Common myeloid progenitor, CD34-positive (primary cell): Measurements from ENCODE around the gene ASF1B.

Experiments used
- CTCF ChIA-PET: fragments of 350-600 bp; sonication (Branson Sonifier 250); formaldehyde crosslinking; loops from one replicate; lab custom pipeline; 2021; ENCODE audit warnings: antibody characterized with exemption; lab: Charles Lee
- POLR2A ChIA-PET: fragments of 350-600 bp; sonication (Branson Sonifier 250); formaldehyde crosslinking; loops from one replicate; lab custom pipeline; 2021; ENCODE audit warnings: antibody characterized with exemption; lab: Charles Lee
- DNase-seq, 3 donors: peaks; one replicate each; pipeline versions ENCODE4 v3.0.0 to v3.0.0-alpha.2; 2013
- H3K27ac ChIP-seq, 2 experiments: 1 replicate in 1 of 2; 2 replicates in 1 of 2; pipeline ENCODE4 v1.7.0; 2013; ENCODE audit warnings: inconsistent platforms in 2 of 2, low read length in 2 of 2, mild to moderate bottlenecking in 2 of 2, low read depth in 1 of 2, moderate library complexity in 1 of 2; ENCODE audit not compliant: severe bottlenecking in 2 of 2, insufficient read depth in 1 of 2, poor library complexity in 1 of 2
- H3K27me3 ChIP-seq, 5 experiments: replicated peaks in 2 of 5; 1 replicate in 3 of 5; 2 replicates in 2 of 5; pipeline versions ENCODE4 v1.6.1 to v1.7.0; 2013; ENCODE audit warnings: low read length in 4 of 5, mild to moderate bottlenecking in 2 of 5, moderate library complexity in 2 of 5, inconsistent platforms in 1 of 5; ENCODE audit not compliant: insufficient read depth in 5 of 5, control insufficient read depth in 4 of 5
- H3K36me3 ChIP-seq, 4 experiments: 1 replicate in 2 of 4; 2 replicates in 2 of 4; pipeline versions ENCODE4 v1.6.1 to v1.7.0; 2013; ENCODE audit warnings: low read length in 3 of 4, control low read depth in 1 of 4, mild to moderate bottlenecking in 1 of 4; ENCODE audit not compliant: control insufficient read depth in 4 of 4, insufficient read depth in 4 of 4
- H3K4me1 ChIP-seq, 4 experiments: 1 replicate in 3 of 4; 2 replicates in 1 of 4; pipeline versions ENCODE4 v1.6.1 to v1.7.1; 2013; ENCODE audit warnings: low read length in 3 of 4, mild to moderate bottlenecking in 3 of 4, control low read depth in 1 of 4, inconsistent platforms in 1 of 4, moderate library complexity in 1 of 4; ENCODE audit not compliant: control insufficient read depth in 4 of 4, insufficient read depth in 4 of 4; ENCODE audit errors: control extremely low read depth in 1 of 4
- H3K4me3 ChIP-seq, 7 experiments: 1 replicate in 4 of 7; 2 replicates in 3 of 7; pipeline versions ENCODE4 v1.5.1 to v1.7.0; 2013; ENCODE audit warnings: mild to moderate bottlenecking in 7 of 7, low read length in 6 of 7, moderate library complexity in 6 of 7, inconsistent platforms in 2 of 7, low read depth in 2 of 7, control low read depth in 1 of 7; ENCODE audit not compliant: insufficient read depth in 4 of 7, control insufficient read depth in 1 of 7; ENCODE audit errors: extremely low read depth in 1 of 7
- H3K9me3 ChIP-seq, 5 experiments: 1 replicate in 4 of 5; 2 replicates in 1 of 5; pipeline versions ENCODE4 v1.6.1 to v1.7.1; 2013; ENCODE audit warnings: low read length in 4 of 5, mild to moderate bottlenecking in 2 of 5, inconsistent platforms in 1 of 5, low read depth in 1 of 5, moderate library complexity in 1 of 5; ENCODE audit not compliant: control insufficient read depth in 4 of 5, insufficient read depth in 2 of 5; ENCODE audit errors: control extremely low read depth in 1 of 5
- WGBS: methylation state at CpG from one replicate; pipeline ENCODE4 v1.1.5; 2013; ENCODE audit not compliant: insufficient coverage; 5-methylcytosine and 5-hydroxymethylcytosine counted together

Gene ASF1B

DNA sequence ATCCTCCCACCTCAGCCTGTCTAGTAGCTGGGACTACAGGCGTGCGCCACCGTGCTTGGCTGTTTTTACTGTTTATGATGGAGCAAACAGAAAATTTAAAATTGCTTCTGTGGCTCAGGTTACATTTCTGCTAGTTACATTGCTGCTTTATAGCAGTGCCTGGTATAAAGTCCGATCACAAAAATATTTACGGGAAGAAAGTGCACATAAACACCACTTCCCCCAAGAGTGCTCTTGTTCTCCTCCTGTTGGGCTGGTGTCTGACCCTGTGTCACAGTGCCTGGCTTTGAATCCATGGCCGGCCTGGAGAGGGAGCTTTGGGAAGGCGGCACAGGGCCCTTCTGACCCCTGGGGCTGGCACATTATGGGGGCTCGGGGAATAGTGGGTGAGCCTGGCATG lies 30.7 kb downstream of the ASF1B start:
- POLR2A ChIA-PET = no interaction called here
- H3K4me1 ChIP-seq = no peaks in the 10 kb centered on the region
- 97% methylated on average over 8 of the region's 8 CpGs for WGBS
- H3K27ac ChIP-seq = no peak overlapping the region
- no peak overlapping the region for H3K4me3 ChIP-seq
- H3K36me3 ChIP-seq = peaks cover 4 to 29% (median 20%) of the 10 kb centered on the region in 4 experiments
- H3K27me3 ChIP-seq = no peaks in the 10 kb centered on the region
- no peak for DNase-seq
- H3K9me3 ChIP-seq = no peaks in the 10 kb centered on the region
- CTCF ChIA-PET = interaction anchor here (1.3 kb wide), 2 partner anchors 9 to 10 kb away, joined by 3 read pairs; no protein-coding TSS in a partner anchor

DNA sequence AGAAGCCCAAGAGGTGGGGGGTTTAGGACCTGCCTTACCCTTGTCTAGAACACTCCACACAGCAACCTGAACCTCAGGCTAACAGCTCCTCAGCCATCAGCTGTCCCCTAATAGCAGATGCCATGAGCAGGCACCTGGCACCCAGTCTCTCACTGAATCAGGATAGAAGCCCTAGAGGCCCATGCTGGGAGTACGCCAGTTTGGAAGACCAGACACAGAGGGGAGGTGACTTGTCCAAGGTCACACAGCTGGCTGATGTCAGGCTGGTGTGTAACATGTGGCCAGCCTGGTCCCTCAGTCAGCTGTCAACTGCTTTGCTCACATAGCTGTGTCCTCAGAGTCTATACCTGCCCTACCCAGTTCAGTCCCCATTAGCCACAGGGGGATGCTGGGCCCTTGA lies 33.1 kb downstream of the ASF1B start:
- POLR2A ChIA-PET = interaction anchor here (0.6 kb wide), 1 partner anchor 296 kb away, joined by 4 read pairs; no protein-coding TSS in a partner anchor
- peaks cover 4 to 32% (median 22%) of the 10 kb centered on the region in 4 experiments for H3K36me3 ChIP-seq
- no peaks in the 10 kb centered on the region for H3K27me3 ChIP-seq
- no peaks in the 10 kb centered on the region for H3K4me1 ChIP-seq
- H3K9me3 ChIP-seq = no peaks in the 10 kb centered on the region
- CTCF ChIA-PET = interaction anchor here (0.8 to 3.7 kb wide), 4 partner anchors 9 to 31 kb away, joined by 3 to 22 read pairs (median 3); partner anchors contain the start of gene MISP3
- no peak overlapping the region for H3K27ac ChIP-seq
- no CpG with 5 or more reads among the region's 1 CpG for WGBS
- no peak overlapping the region for H3K4me3 ChIP-seq
- DNase-seq = no peak

DNA sequence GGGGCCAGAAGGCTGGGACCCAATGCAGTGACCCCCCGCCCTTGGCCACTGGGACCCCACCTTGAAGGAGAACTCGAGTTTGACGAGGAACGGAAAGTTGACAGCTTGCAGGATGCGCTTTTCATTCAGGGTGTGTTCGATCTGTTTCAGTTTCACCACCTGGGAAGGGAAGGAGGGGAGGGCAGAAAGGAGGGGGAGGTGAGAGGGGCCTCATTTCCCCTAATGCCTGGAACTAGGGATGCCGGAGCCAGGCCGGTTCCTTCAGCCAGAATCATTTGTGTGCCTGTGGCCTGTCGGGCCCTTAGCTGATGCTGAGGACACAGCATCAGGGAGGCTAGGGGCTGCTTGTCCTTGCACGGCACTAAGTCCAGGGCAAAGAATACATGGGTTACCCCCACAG lies 33.6 kb downstream of the ASF1B start:
- Histone ChIP-seq H3K4me3 (no peak overlapping the region), H3K36me3 (peaks cover 5 to 37% (median 22%) of the 10 kb centered on the region in 4 experiments), H3K9me3 (no peaks in the 10 kb centered on the region), H3K27ac (no peak overlapping the region), H3K27me3 (no peaks in the 10 kb centered on the region), H3K4me1 (no peaks in the 10 kb centered on the region)
- 97% methylated on average over 10 of the region's 10 CpGs for WGBS
- ChIA-PET CTCF (interaction anchor here (0.8 to 3.7 kb wide), 5 partner anchors 8 to 34 kb away, joined by 3 to 22 read pairs (median 3); partner anchors contain the start of genes ASF1B and MISP3), POLR2A (interaction anchor here (0.6 kb wide), 1 partner anchor 297 kb away, joined by 4 read pairs; no protein-coding TSS in a partner anchor)
- DNase-seq = no peak

DNA sequence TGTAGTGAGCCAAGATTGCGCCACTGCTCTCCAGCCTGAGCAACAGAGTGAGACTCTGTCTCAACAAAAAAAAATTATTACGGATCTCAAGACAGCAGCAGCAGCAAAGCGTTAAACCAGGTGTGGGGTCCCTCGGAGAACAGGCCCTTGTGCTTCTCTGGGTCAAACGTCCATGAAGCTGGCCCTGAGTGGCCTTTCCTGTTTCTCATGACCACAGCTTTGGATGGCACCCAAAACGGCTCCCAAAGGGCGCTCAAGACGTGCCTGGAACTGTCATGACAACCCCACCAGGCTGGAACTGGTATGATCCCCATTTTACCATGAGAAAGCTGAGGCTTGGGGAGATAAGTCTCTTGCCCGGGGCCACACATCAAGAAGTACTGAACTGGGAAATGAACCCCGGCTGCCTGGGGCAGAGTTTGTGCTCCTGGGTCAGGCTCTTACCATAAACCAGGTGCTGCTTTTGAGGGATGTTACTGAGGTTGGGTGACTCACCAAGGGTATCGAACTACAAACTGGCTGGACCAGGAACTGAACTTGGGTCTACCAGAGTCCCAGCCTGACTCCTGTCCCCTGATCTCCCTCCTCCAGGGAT lies 34.2 kb downstream of the ASF1B start:
- H3K27me3 ChIP-seq = no peaks in the 10 kb centered on the region
- H3K9me3 ChIP-seq = no peaks in the 10 kb centered on the region
- WGBS = 92% methylated on average over 11 of the region's 11 CpGs
- H3K27ac ChIP-seq = no peak overlapping the region
- DNase-seq = no peak
- H3K4me1 ChIP-seq = no peaks in the 10 kb centered on the region
- H3K4me3 ChIP-seq = no peak overlapping the region
- H3K36me3 ChIP-seq = peaks cover 6 to 39% (median 23%) of the 10 kb centered on the region in 4 experiments
- CTCF ChIA-PET = interaction anchor here (0.8 to 3.7 kb wide), 4 partner anchors 10 to 41 kb away, joined by 3 to 22 read pairs (median 4); partner anchors contain the start of gene ASF1B
- POLR2A ChIA-PET = no interaction called here

DNA sequence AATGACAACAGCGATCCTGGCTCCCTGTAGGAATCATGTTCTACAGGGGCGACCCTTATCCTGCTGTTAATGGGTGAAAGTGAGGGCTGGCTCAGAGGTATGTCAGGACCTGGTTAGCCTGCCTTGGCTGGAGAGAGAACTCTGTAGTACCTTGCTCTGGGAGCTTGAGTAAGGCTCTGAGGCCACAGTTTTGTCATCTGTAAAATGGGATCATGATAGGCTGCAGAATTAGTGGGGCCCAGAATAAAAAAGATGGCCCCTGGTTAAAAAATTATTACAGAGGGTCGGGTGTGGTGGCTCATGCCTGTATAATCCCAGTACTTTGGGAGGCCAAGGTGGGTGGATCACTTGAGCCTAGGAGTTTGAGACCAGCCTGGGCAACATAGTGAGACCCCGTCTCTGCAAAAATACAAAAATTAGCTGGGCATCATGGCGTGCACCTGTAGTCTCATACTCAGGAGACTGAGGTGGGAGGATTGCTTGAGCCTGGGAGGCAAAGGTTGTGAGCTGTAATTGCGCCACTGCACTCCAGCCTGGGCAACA lies 35.3 kb downstream of the ASF1B start:
- H3K36me3 ChIP-seq = peaks cover 5 to 42% (median 26%) of the 10 kb centered on the region in 4 experiments
- H3K4me3 ChIP-seq = no peak overlapping the region
- no peak overlapping the region for H3K27ac ChIP-seq
- no peaks in the 10 kb centered on the region for H3K9me3 ChIP-seq
- ChIA-PET CTCF (interaction anchor here (1.0 to 3.7 kb wide), 4 partner anchors 9 to 42 kb away, joined by 3 to 22 read pairs (median 4); partner anchors contain the start of gene ASF1B), POLR2A (no interaction called here)
- no peaks in the 10 kb centered on the region for H3K4me1 ChIP-seq
- no peaks in the 10 kb centered on the region for H3K27me3 ChIP-seq
- WGBS = 100% methylated on average over 4 of the region's 6 CpGs
- no peak for DNase-seq

DNA sequence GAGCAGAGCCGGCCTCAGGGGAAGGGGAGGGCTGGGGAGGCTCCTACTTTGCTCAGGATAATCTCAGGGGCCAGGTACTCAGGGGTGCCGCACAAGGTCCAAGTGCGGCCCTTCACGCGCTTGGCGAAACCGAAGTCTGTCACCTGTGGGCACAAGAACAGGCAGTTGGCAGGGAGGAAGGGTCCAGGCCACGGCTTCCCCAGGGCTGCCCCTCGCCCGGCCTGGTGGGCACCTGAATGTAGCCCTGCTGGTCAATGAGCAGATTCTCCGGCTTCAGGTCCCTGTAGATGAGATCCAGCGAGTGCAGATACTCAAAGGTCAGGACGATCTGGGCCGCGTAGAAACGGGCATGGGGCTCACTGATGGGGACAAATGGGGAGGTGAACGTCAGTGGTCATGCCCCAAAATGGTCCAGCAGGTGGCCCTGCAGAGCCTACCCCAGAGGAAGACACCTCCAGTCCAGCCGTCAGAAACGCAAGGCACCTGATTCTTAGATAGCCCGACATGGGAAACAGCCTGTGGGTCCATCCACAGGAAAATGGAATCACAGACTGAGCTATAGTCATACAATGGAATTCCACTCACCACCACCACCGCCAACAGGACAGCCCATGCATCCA lies 38.7 kb downstream of the ASF1B start:
- H3K9me3 ChIP-seq = peaks cover 0 to 6% (median 0%) of the 10 kb centered on the region in 5 experiments
- no peak overlapping the region for H3K4me3 ChIP-seq
- H3K27me3 ChIP-seq = no peaks in the 10 kb centered on the region
- H3K36me3 ChIP-seq = peaks cover 2 to 32% (median 21%) of the 10 kb centered on the region in 4 experiments
- ChIA-PET POLR2A (no interaction called here), CTCF (interaction anchor here (1.0 to 1.2 kb wide), 2 partner anchors 39 to 218 kb away, joined by 3 to 4 read pairs; partner anchors contain the start of gene ASF1B)
- H3K4me1 ChIP-seq = peaks cover 0 to under 1% (median under 1%) of the 10 kb centered on the region in 4 experiments
- WGBS = 94% methylated on average over 15 of the region's 21 CpGs
- DNase-seq = no peak
- no peak overlapping the region for H3K27ac ChIP-seq
